Mononuclear cell (primary cell): ENCODE data around the gene ZNF692. TPM values are rescaled to one million over a fixed set of nuclear protein-coding genes. Genes with fewer than 3 reads are reported as not detected.
"Not testable (repeated sequence)": the region's sequence is repeated elsewhere in the genome, so short reads cannot be mapped to it uniquely, and the experiment has no call there.

Source experiments
- H3K27me3 ChIP-seq: 2 replicates; pipeline ENCODE4 v1.6.0; 2011; ENCODE audit warnings: low read length, control low read depth; ENCODE audit not compliant: insufficient read depth
- H3K4me1 ChIP-seq: 2 replicates; pipeline ENCODE4 v1.5.1; 2011; ENCODE audit warnings: mild to moderate bottlenecking, low read length, control low read depth; ENCODE audit not compliant: insufficient read depth
- H3K4me3 ChIP-seq: 2 replicates; pipeline ENCODE4 v1.5.1; 2011; ENCODE audit warnings: mild to moderate bottlenecking, low read length, moderate library complexity
- H3K9me3 ChIP-seq: 2 replicates; pipeline ENCODE4 v1.5.1; 2011; ENCODE audit warnings: low read depth, mild to moderate bottlenecking, control low read depth, low read length
- total RNA-seq: library from RNA; depleted of rRNA; stranded (reverse); fragments of >200 nt; gene quantifications from one replicate; pipeline ENCODE4 v1.2.3, GENCODE V29; 2012

The ZNF692 gene
- total RNA-seq, 1 donor = 5.6 TPM

DNA sequence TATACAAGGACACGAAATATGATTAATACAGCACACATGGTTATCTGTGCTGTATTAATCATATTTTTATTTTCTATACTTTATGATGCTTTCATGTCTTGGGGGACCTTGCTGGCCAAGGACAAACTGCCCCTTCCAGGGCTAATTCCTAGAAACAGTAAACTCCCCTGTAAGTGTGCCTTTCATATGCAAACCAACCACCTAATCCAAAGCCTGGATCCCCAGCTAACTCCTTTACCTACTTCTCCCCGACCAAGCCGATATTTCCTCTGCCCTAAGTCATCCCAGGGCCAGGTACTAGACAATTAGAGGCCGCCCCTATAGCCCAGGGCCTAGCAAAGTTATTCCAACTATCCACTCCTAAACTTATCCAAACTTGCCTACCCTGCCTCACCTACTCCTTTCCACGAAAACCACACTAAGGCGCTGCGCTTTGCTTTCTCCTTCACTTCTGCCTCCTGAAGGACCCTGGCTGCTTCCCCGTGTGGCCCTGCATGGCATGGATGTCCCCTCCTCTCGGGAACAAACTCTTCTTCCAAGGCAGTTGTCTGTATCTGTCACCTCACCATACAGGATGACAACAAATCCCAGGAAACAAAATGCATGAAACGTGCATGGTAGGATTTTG is 43.4 kb downstream of the ZNF692 start:
- H3K9me3 ChIP-seq = no peaks in the 10 kb centered on the region
- peaks cover 63% of the 10 kb centered on the region for H3K4me1 ChIP-seq
- H3K4me3 ChIP-seq = no peak overlapping the region
- H3K27me3 ChIP-seq = no peaks in the 10 kb centered on the region

DNA sequence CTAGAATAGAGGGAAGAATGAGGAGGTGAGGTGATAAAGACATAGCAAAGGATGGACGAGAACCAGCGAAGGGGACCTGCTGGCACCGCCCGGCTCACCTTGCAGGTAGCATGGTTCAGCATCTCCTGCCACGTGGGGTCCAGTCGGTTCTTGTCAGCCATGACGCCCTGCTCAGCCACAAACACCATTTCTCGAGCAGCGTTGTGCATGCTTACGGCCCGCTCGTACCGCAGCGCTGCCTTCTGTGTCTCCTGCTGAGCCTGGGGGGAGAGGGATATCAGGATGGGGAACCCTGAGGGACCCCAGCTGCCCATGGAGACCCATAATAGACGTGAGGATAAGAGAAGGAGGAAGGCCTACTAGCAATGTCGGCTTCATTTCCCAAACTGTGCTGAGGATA is 44.5 kb downstream of the ZNF692 start:
- Histone ChIP-seq H3K4me1 (peaks cover 56% of the 10 kb centered on the region), H3K27me3 (no peaks in the 10 kb centered on the region), H3K4me3 (no peak overlapping the region), H3K9me3 (no peaks in the 10 kb centered on the region)

DNA sequence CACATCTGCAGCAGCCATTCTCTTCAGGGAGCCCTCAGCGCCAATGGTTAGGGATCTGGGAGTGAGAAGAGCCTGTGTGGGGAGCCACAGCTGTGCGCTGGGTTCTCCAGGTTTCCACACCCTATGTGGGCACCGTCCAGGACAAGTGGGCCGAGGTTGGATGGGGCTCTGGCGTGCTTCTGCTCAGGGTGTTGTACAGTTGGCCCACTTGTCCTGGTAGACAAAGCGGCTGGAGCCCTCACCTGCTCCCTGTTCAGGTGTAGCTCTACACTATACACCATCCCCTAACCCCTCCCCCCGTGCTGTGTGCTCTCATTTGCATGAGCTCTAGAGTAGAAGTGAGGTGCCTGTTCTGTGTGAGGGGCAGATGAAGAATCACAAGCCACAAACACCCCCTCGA is 45.3 kb downstream of the ZNF692 start:
- Histone ChIP-seq H3K4me1 (peaks cover 48% of the 10 kb centered on the region), H3K4me3 (no peak overlapping the region), H3K27me3 (no peaks in the 10 kb centered on the region), H3K9me3 (no peaks in the 10 kb centered on the region)

DNA sequence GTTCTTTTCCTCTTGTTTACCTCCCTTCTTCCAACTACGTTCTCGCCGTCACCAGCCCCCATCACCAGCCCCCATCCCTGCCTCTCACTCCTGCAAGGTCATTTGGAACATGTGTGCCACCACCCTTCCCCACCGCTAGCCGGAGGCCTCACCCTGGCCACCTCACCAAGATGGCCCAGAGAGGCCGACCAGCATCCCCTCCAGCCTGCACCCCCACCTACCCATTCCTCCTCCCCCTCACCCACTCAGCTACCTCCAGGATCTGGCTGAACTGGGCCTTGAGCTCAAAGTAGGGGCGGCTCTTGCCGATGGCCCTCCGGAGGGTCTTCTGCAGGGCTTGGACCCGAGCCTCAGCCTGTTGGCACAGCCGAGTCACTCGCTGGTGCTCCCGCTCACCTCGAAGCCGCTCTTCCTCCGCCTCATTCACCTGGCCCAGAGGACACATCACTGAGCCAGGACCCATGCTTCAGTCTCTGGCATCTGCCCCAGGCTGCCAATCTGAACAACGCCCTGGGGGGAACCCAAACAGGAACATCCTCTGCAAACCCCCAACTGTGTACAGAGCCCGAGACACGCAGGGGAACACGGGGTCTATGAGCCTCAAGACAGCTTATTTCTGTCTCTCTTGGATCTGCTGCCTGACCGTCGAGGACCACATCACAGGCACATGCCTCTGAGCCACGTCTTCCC is 46.0 kb downstream of the ZNF692 start:
- Histone ChIP-seq H3K4me1 (peaks cover 41% of the 10 kb centered on the region), H3K4me3 (no peak overlapping the region), H3K9me3 (no peaks in the 10 kb centered on the region), H3K27me3 (no peaks in the 10 kb centered on the region)

DNA sequence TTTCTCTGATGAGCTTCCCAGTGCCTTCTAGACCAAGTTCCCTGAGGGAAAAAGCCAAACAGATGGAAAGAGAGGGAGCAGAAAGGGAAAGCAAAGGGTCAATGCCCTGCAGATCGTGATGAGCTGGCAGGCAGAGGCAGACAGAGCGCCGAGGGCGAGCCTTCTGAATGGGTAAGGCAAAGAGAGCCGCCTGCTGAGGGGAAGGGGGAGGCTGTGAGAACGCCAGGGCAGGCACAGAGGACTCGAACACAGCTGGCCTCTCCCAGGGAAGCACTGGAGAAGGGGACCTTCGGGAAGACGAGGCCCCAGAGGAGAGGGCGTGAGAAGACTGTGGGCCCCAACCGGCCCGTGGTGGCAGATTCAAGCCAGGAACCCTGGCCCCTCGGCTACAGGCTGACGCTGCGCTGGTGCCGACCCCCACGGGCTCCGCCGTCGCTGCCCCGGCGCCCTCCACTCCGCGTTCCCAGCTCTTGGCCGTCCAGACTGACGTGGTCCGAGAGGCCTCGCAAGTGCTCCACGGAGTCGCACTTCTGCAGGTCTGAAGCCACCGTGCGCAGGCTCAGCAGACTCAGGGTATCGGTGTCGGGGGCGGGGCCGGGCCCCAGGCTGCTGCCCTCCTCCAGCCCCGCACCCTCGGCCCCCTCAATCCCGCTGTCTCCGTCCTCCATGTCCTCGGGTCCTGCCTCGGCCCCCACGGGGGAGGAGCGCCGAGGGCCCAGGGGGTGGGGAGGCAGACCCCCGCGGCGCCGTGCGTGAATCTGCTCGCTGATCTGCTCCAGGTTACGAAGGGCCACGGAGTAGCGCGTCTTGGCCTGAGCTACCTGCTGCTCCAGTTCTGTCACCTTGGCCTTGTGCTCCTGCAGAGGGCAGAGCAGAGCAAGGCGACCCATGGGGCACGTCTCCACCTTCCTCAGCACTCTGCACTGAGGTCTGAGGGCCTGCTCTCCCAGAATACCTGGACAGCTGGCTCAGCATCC is 47.1 kb downstream of the ZNF692 start:
- H3K9me3 ChIP-seq = no peaks in the 10 kb centered on the region
- no peak overlapping the region for H3K4me3 ChIP-seq
- peaks cover 40% of the 10 kb centered on the region for H3K4me1 ChIP-seq
- no peaks in the 10 kb centered on the region for H3K27me3 ChIP-seq

DNA sequence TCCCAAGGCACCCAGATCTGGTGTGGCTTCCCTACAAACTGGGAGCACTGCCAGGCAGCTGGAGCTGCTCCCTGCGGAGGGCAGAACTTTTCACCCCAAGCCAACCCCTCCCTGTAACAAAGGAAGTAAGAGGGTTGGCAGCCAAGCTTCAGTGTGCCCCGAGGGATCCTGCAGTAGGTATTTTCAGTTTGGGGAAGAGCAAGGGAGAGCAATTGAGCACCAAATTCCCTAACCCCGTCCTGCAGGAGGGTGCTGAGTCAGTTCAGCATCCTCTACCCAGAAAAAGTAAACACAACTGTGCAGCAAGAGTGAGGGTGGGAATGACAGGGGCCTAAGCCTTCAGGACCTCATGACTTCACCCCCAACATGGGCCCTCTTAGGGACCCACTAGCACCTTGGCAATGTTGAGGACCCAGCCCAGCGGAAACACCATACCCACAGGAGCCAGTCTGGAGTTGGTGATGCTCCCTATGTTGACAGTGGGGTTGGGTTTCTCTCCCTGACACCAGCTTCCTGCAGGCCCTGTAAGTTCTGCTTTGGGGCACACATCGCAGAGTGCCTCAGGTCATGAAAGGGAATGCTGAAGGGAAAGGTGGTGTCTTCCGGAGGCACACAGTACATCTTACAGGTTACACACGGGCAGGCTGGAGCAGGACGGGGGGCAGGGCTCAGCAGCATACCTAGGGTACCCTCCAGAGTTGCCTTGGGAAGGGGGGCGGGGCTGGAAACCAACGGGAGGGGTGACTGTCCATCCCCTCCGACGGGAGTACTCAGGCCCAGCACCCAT is 48.0 kb downstream of the ZNF692 start:
- no peak overlapping the region for H3K4me3 ChIP-seq
- no peaks in the 10 kb centered on the region for H3K9me3 ChIP-seq
- H3K4me1 ChIP-seq = peaks cover 40% of the 10 kb centered on the region
- no peaks in the 10 kb centered on the region for H3K27me3 ChIP-seq

DNA sequence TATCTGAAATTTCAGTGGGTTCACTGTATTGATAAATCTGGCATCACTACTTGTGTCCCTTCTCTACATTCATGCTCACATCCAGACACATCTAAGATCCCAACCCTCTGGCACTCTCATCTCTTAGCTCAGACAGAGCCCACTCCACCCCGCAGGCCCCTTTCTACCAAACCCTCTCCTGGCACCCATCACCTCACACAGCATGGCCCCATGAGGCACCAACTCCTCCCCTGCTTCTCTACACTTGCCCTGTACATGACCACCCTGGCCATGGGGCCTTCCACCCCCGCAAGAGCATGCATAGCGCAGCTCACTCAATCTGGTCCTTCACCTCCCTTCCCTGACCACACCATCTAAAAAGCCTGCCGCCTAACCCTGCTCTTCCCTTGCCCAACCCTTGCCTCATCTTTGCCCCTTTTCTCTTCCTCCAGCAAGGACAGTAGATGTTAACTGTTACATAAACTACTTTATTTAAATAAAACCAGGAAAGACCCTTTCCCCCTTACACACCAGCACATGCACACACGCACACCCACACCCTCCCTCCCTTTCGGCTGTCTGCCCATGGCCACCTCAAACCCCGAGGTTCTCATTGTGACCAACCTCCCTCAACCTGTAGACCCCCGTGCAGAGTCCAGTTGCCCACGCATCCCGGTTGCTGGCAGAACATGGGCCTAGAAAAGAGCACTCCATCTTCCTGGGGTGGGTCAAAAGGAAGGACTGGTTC is 48.7 kb downstream of the ZNF692 start:
- no peaks in the 10 kb centered on the region for H3K9me3 ChIP-seq
- no peak overlapping the region for H3K4me3 ChIP-seq
- H3K4me1 ChIP-seq = peaks cover 40% of the 10 kb centered on the region
- H3K27me3 ChIP-seq = no peaks in the 10 kb centered on the region

DNA sequence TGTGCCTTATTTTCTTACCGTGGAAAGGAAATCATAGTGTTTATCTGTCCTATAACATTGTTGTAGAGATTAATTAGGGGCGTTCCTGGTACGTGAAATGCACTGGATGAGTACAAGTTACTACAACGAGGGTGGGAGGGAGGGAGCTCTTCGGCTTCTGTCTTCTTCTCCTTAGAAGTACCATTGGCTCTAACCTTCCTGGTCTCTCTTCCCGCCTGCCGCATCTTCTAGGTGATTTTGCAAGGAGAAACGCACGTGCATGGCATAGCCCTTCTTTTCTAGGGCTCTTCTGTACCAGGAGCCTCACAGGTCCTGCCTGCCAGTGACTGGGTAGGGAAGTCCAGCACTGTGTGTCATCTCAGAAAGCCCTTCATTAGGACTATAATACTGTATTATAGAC is 50.0 kb downstream of the ZNF692 start:
- Histone ChIP-seq H3K4me1 (peaks cover 53% of the 10 kb centered on the region), H3K27me3 (no peaks in the 10 kb centered on the region)

DNA sequence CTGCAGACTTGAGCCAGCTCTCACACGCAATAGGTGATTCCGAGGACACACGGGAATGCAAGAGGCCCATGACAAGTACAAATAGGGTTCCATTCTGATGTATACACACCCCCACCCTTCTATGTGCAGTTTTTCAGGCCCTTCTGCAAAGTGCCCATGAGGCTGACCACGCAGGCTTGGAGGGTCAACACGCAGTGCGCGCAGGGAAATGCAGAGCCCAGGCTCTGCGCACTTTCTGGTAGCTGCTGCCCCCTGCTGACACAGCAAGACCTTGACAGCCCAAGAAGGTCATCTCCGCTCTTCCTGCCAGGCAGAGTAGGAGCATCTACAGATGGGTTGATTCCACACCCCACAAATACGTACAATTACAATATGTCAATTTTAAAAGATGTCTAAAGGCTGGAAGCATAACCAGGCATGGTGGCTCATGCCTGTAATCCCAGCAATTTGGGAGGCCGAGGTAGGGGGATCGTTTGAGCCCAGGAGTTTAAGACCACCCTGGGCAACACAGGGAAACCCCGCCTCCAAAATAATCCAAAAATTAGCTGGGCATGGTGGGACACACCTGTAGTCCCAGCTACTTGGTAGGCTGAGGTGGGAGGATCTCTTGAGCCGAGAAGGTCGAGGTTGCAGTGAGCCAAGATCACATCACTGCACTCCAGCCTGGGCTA is 51.7 kb downstream of the ZNF692 start:
- Histone ChIP-seq H3K27me3 (no peaks in the 10 kb centered on the region), H3K4me1 (peaks cover 62% of the 10 kb centered on the region), H3K4me3 (no peak overlapping the region), H3K9me3 (no peaks in the 10 kb centered on the region)

More for the DNA sequence above, 50.0 kb downstream of the ZNF692 start:
- Histone ChIP-seq H3K4me3 (no peak overlapping the region), H3K9me3 (no peaks in the 10 kb centered on the region)

DNA sequence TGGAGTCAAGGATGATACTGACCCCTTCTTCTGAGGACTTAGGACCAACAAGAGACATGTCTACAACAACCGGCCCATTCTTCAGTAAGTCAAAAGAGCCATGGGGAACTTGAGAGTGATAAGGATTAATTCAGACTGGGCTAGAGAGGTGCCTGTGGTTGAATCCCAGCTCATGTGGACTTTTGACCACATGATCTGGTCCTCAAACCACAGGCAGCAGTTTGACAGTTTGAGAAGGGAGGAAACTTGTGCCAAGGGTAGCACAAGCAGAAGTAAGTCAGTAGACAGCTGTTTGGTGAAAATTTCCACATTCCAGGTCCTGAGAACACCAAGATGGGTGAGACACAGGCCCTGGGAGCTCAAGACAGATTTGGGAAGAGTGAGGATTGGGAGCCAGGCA is 53.0 kb downstream of the ZNF692 start:
- Histone ChIP-seq H3K4me1 (peaks cover 57% of the 10 kb centered on the region), H3K9me3 (no peaks in the 10 kb centered on the region), H3K27me3 (no peaks in the 10 kb centered on the region), H3K4me3 (no peak overlapping the region)

DNA sequence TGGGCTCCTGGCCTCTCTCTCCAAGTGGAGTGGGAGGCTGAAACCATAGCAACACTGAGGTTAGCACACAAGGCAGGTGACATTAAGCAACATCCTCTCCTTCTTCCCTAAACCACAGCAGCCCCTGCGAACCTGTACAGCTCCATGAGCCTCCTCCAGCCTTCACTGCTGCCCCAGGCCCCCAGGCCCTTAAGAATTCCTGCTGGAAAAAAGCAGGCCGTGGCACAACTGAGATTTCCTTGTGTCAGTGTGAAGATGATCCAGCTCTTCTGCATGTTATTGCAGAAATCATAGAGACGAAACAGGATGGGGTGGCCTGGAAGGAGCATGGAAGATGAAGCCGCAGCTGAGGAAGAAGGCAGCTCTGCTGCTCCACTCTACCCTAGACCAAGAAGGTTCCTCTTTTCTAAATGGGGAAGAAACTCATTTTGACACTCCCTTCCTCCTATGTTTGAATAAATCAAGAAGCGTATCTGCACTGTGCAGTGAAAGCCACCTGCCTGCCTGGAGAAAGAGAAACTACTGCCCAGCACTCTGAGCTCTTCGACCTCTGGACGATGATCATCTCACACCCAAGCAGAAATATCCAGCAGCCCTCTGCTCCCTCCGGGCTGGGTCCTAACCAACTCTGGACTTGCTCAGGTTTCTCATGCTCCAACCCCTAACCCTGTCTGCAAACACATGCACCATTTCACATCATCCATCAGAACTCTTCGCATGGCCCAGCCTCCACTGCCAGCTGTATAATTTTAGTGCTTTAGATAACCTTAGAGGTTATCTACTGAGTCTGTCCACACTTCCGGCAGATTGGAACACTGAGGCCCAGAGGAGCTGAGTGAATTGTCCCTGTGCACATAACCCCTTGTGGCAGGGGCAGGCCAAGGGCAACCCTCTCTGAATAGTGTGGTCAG is 53.9 kb downstream of the ZNF692 start:
- H3K27me3 ChIP-seq = no peaks in the 10 kb centered on the region
- H3K4me3 ChIP-seq = no peak overlapping the region
- H3K9me3 ChIP-seq = no peaks in the 10 kb centered on the region
- peaks cover 50% of the 10 kb centered on the region for H3K4me1 ChIP-seq

DNA sequence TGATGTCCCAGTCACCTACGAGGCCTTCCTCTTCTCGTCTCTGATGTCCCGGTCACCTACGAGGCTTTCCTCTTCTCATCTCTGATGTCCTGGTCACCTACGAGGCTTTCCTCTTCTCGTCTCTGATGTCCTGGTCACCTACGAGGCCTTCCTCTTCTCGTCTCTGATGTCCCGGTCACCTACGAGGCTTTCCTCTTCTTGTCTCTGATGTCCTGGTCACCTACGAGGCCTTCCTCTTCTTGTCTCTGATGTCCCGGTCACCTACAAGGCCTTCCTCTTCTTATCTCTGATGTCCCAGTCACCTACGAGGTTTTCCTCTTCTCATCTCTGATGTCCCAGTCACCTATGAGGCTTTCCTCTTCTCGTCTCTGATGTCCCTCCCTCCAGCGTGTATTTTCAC is 55.4 kb downstream of the ZNF692 start:
- not testable (repeated sequence) for H3K4me3 ChIP-seq, H3K27me3 ChIP-seq, H3K9me3 ChIP-seq
- H3K4me1 ChIP-seq = peaks cover 50% of the 10 kb centered on the region

DNA sequence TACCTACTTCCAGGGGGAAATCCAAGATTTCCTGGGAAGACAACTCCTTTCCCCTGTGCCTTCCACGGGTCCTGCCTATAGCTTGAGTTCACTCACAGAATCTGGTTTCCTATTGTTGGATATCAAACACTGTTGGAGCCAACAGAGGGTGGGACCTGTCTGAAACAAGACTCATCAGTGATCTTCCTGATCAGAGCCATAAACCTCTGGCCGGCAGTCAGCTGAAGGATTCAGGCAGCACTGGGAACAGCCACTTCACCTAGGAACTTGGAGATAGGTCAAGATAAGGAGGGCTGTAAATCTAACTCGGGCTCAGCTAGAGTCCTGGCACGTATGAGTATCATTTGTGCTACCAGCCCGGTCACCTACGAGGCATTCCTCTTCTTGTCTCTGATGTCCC is 56.4 kb downstream of the ZNF692 start:
- H3K4me1 ChIP-seq = peaks cover 47% of the 10 kb centered on the region
- no peaks in the 10 kb centered on the region for H3K9me3 ChIP-seq

More for the DNA sequence above, 56.4 kb downstream of the ZNF692 start:
- Histone ChIP-seq H3K27me3 (no peaks in the 10 kb centered on the region), H3K4me3 (no peak overlapping the region)
